ENCODE data around the gene COL17A1.

The COL17A1 gene

GRCh38 chr10:103985726-103986125 lies 100.0 kb downstream of the COL17A1 start:
- DNase-seq (ENCODE audit: low spot score), result no peak

GRCh38 chr10:103983367-103983911 lies 102.2 kb downstream of the COL17A1 start:
- peak; percentile 9 for DNase-seq (ENCODE audit: low spot score)

GRCh38 chr10:103982639-103983038 lies 103.0 kb downstream of the COL17A1 start:
- DNase-seq (ENCODE audit: low spot score), result no peak

Data from kidney tubule cell (primary cell).